Raji (cell line): ENCODE results near the gene NF2.

Source experiments
- POLR2A ChIP-seq: IDR thresholded peaks from 2 replicates; pipeline ENCODE4 v1.6.1; 2011; ENCODE audit warnings: low read depth, low read length, control low read depth; ENCODE audit not compliant: insufficient read depth

NF2 gene

DNA sequence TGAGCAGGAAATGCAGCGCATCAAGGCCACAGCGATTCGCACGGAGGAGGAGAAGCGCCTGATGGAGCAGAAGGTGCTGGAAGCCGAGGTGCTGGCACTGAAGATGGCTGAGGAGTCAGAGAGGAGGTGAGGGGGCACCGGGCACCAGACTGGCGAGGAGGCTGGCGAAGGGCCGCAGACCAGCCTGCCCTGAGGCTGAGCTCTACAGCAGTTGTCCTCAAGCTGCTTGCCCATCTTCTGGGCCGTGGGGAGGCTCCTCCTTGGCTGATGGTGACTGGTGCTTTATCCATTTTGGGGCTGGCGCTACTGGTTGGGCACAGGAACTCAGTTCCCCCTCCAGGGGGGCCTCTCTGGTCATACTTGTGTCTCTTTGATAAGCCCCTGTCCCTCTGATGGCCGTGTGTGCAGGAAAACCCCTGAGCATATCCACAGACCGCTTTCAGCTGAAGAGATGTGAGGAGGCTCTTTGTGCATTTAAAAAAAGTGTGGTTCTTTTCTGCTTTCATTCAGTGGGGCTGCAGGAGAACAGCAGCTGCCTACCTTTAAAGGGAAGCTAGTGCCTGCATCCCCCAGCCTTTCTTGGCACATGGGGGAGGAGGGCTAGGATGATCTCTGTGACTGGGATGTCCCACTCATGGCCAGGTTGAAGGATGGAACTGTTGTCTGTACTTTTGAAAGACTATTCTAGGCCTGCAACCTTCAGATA is 70.1 kb downstream of the NF2 start:
- TF ChIP-seq POLR2A, result no peak

DNA sequence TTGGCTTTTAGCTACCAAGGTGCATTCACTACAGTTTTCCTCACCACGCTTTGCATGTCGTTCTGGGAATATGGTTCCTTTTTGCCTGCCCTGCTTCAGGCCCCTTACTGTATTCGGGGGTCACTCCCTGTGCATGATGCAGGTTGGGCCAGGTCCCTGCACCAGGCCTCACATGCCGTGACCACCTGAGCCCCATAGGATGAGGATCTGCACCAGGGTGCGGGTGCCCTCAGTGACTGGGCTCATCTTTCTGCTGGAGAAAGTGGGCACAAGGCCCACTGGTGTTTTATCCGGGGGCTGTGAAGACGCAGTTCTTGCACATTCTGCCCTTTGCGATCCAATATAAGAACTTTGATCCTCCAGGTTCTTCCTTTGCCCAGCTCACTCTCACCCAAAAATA is 70.7 kb downstream of the NF2 start:
- TF ChIP-seq POLR2A, result no peak

DNA sequence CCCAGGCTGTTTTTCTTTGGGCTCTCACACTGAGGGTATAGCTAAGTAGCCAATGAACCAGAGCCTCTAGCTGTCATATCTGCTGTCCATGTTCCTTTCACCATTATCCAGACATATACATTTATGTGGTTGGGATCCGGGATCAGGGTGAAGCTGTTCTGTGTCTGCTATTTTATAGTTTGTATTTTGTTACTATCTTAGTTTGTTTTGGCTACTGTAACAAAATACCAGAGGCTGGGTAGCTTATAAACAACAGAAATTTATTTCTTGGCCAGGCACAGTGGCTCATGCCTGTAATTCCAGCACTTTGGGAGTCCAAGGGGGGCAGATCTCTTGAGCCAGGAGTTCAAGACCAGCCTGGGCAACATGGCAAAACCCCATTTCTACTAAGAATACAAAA is 75.9 kb downstream of the NF2 start:
- TF ChIP-seq POLR2A, result no peak

DNA sequence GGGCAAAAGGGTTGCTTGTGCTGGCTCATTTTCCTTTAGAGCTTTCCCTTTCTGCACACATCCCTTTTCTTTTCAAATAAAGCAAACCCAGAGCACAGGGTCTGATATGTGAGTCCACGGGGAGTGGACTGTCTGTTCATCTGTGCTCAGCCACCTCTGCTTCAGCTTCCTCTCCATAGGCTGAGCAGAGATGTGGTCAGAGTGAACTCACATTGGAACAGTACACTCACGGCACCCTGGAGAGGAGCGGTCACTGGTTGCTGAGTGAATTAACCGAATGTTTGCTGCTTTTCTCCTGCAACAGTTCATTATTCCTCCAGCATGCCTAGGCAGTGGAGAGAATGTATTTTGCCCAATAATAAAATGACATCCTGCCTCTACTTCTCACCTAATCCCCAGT is 80.1 kb downstream of the NF2 start:
- no peak for TF ChIP-seq POLR2A

DNA sequence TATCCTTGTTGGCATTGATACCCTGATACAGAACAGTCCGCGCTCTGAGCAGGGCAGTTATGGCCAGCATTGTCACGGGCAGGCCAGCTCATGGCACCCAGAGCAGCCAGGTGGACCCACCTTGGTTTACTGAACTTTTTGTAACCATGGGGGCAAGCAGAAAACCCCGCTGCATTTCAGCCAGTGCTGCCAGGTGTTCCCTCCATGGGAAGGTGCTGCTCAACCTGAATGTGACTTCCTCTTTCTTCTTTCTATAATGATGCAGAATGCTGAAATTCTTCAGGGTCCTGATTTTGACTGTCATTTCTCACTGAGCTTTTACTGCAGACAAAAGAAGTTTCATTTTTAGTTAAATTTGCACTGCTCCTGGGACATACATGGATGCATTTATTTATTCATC is 80.8 kb downstream of the NF2 start:
- no peak for TF ChIP-seq POLR2A

DNA sequence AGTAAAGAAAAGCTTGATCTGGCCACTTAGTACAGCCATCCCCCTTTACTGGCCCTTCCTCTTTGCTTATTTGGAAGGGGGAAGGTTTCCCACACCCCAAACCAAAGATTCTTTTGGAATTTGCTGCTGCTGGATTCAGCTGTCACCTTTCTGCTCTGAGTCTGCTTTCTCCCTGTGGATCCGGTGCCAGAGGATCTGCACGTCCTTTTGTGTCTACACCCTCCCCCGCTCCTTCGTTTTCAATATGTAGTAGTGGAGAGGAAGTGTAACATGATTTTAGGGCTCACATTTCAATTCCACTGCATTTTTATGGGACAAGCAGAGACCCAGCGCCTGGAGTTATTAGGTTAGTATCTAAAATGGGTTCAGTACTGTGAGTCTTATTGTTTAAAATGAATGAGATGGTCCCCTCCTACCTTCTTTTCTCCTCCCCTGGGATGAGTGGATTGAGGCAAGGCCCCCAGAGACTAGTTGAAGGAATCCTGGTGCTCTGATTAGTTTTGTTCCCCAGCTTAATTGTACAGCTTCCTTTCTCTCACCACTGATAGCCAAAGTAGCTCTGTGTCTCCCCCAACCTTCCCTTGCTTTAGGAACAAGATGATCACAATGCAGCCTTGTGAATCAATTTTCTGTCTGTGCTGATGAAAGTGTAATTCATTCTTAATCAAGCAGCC is 85.9 kb downstream of the NF2 start:
- TF ChIP-seq POLR2A, result no peak

DNA sequence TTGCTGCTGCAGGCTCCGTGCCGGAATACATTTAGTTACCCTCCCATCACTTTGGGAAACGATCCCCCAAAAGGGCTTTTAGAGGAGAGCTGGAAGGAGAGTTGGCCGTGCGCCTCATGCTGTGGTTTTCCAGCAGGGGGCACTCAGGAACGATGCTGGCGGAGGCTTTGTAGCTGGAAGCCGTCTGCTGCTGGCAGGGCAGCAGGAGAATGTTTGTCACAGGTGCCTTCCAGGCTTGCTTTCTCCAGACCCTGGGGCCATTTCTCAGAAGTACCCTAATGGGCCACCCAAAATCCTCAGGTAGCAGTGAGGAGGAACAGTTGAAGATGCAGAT is 86.4 kb downstream of the NF2 start:
- TF ChIP-seq POLR2A, result no peak

GRCh38 chr22:29690476-29690875 is 87.0 kb downstream of the NF2 start:
- TF ChIP-seq POLR2A, result no peak

DNA sequence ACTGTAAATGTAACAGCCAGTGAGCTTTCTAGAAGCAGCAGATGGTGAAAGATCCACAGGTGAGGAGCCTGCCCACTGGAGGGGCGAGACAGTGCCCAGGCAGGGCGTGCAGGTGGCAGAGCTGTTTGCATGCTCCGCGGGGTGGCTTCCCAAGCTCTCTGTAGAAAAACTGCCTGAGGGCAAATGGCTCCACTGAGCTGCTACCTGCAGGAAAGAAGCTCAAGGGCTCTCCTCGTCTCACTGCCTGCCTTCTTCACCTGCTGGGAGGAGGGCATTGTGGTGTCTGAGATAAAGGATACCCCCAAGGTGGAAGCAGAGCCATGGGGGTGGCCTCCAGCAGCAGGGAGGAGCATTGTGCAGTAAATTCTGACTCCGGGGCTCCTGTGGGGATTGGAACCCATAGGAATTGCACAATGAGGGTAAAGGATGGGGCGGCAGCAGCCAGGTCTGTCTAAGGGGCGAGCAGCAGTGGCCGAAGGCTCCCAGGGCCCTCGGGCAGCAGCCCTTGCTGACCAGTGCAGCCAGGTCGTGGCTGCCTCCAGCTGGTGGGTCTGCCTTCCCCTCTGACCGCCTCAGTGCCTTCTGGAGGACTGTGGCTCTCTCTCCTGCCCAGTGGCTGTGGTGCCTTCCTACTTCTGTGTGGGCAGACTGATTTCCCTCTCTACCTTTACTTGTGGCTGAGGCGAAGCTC is 88.3 kb downstream of the NF2 start:
- no peak for TF ChIP-seq POLR2A

DNA sequence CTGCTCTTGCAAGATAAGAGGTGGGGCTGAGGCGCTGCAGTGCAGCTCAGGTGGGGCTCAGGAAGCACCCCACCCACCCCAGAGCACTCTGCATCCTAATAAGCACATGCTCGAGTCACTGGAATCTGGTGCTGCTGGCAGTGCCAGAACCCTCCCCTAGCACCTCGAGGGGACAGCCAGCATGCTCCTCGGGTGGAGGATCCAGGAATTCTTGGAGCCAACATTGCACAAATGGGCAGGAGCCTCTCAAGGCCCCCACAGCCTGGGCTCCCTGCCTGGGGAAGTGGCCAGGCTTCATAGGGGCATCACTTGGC is 88.9 kb downstream of the NF2 start:
- no peak for TF ChIP-seq POLR2A

DNA sequence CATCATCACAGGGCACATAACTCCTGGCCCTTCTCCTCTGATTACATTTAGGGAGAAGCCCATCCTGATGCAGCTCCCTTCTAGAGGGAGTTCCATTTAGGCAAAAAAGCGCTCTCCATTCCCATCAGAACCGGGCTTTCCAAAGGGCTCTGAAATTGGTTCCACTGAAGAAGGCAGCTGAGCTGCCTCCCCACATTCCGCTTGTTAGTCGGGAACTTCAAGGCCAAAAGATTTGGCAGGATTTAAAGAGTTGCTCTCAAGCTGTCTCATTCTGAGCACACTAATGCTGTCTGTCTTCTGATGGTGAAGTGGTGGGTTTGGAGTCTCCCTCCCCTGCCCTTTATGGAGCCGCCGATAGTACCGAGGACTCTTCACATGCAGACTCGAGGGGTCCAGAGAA is 89.7 kb downstream of the NF2 start:
- TF ChIP-seq POLR2A, result no peak

DNA sequence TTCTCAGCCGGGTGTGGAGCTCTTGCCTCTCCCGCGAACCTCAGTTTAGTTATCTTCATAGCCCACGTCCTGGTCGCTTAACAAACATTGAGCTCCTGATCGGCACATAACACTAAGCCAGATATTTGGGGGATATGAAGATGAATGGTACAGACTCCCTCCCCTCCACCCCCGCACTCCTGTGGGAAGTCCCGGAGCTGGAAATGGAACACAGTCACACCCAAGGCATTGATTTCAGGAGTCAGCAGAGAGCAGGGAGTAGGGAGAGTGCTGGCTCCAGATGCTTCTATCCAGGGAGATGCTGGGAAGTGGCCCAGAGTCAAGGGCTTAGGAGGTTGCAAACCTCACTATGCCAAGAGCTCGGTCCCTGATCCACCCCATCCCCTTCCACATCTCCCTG is 90.2 kb downstream of the NF2 start:
- TF ChIP-seq POLR2A, result no peak

DNA sequence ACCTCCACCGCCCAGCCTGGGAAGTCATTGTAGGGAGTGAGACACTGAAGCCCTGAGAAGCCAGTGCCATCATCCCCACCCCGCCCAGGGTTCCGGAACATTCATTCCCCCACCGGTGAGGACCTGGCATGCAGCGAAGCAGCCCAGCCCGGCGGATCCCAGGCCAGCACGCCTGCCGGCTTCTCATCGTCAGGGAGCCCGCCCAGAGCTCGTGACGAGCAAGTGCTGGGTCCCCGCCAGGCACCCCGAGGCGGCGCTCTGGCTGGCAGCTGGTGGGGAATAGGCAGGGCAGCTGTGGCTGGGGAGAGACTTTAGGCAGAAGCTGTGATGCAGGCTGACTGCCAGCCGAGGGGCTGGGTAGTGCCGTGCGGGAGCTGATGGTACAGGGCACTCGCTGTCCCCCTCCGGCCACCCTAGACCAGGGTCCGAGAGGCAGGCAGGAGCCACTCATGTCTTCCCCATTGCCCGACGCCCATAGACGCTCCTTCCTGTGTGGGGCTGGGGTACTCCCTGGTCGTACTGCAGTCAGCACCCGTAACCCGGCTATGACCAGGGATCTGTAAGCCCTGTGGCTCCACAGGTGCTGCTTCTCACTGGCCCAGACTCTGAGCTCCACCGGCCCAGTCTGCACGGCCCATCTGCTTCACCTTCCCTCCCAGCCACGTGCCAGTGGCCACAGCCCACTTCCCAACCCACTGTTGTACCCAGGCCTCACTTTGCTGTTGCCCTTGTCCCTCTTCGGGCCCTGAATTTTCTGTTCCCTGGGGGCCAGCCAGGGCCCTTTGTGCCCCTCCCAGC is 91.9 kb downstream of the NF2 start:
- TF ChIP-seq POLR2A, result no peak

- no peak for TF ChIP-seq POLR2A
Measured at GRCh38 chr22:29697853-29698598, 94.6 kb downstream of the NF2 start.
